SK-MEL-5 (cell line): Measurements from ENCODE around the gene ENG. TPM values are rescaled to one million over a fixed set of nuclear protein-coding genes. Genes with fewer than 3 reads are reported as not detected.
"Not testable (repeated sequence)": the region's sequence is repeated elsewhere in the genome, so short reads cannot be mapped to it uniquely, and the experiment has no call there.

Experiments
- DNase-seq: peaks from one replicate; pipeline ENCODE4 v3.0.0-alpha.2; 2016; ENCODE audit warnings: low read depth, low spot score
- in situ Hi-C: cut with HindIII; loops from 2 replicates; pipeline ENCODE4 v1.10.0; 2016; ENCODE audit warnings: low sequenced_read_pairs, high pct_unique_total_duplicates, low pct_unique_long_range_greater_than_20kb
- total RNA-seq: library from RNA; depleted of rRNA; stranded (reverse); fragments of >200 nt; shearing (Covaris generic); gene quantifications from 2 replicates; pipeline ENCODE4 v1.2.3, GENCODE V29; 2014

The ENG gene
- total RNA-seq, 1 experiment from 2014 or later, result 3.7 TPM

DNA sequence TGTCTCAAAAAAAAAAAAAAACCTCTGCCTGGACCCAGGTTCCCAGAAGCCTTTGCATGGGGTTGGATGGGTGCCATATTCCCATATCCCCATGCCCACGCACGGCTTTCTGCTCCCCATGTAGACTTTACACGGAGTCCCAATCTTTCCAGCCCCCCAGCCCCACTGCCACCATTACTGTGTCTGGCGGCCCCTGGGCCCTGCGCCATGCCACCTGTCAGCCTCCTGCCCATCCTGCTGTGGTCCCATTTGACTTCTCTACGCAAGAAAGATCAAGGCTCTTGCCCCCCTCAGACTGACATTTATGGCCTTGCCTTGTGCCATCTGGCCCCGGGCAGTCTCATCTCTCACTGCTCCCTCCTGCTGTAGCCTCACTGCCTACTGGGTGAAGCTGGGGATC, 29.5 kb upstream of the ENG start:
- in situ Hi-C loops, result no loop called here
- DNase-seq, result no peak

GRCh38 chr9:127881715-127882114, 27.3 kb upstream of the ENG start:
- DNase-seq, in situ Hi-C loops: not testable (repeated sequence)

DNA sequence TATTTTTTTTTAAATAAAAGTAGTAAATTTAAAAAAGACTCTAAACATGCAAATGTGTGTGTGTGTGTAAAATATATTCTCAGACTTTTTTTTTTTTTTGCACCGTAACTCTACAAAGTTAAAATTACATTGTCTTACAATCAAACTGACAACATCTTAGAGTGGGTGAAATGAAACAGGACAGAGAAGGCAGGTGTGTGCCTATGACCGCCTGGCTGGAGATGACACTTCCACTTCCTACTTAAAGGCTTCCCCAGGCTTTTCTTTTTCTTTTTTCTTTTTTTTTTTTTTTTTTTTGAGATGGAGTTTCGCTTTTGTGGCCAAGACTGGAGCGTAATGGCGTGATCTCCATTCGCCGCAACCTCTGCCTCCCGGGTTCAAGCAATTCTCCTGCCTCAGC, 25.7 kb upstream of the ENG start:
- DNase-seq, result no peak
- in situ Hi-C loops, result no loop called here

- no peak for DNase-seq
- in situ Hi-C loops, result no loop called here
These were observed 24.4 kb upstream of the ENG start for GRCh38 chr9:127878652-127879390.

- no peak for DNase-seq
- in situ Hi-C loops, result no loop called here
These were observed 23.7 kb upstream of the ENG start for GRCh38 chr9:127878001-127878651.

DNA sequence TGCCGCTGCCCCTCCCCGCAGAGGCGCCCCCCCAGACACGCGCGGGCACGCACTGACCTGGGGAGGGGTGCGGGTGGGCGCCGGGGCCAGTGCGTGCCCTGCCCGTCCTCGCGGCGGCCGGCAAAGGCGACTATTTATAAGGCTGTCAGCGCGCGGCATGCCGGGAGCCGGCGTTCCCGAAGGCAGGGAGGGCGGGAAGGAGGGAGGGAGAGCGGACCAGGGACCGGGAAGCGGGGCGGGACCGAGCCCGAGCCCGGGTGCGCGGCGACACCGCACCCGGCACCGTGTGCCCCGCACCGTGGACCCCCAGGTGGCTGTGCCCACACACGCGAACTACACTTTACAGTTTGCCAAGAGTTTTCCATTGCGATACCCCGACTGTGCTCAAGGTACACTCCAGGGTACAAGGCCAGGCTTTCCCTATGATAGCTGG, 23.1 kb upstream of the ENG start, which contains the start of gene AK1:
TSS of gene AK1 (minus strand) at position 110 of the 433 bp plus-strand sequence. CDS start 3,058 bp downstream, outside the sequence.
- in situ Hi-C loops, result no loop called here
- peak; percentile 61 for DNase-seq

DNA sequence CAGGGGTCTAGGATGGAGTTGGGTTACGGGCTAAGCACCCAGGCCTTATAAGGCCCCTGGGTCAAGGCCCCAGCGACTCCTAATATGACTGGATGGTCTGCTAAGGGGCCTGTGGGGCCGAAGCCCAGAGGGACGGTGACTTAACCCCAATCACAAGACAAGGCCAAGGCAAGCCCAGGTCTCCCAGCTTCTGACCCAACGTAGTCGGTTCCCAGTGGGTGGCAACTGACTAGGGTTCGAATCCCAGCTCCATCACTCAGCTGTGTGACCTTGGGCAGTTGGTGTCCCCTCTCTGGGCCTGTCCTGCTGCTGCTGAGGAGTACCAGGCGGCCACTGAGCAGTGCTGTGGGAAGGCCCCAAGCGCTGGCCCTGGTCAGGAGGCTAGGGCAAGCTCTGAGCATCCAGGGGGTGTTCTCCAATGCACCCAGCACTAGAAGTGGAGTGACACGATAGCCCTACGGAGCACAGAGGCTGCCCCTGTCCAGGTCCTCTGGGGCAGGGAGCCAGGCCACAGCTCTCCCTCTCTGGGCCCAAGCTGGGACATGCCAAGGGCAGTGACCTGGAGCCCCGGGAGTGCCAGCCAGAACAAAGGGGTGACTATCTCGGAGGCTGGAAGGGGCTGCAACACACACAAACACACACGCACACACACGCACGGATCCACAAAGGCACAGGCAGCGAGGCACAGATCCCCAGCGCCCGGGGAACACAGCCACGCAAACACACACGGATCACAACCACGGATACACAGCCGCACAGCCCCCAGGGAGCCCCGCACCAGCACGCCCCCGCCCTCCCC, 22.5 kb upstream of the ENG start:
- in situ Hi-C loops, result no loop called here

GRCh38 chr9:127876026-127876763, 21.7 kb upstream of the ENG start:
- DNase-seq, result no peak
- in situ Hi-C loops, result no loop called here

More for the DNA sequence above, 22.5 kb upstream of the ENG start:
- DNase-seq, result no peak

DNA sequence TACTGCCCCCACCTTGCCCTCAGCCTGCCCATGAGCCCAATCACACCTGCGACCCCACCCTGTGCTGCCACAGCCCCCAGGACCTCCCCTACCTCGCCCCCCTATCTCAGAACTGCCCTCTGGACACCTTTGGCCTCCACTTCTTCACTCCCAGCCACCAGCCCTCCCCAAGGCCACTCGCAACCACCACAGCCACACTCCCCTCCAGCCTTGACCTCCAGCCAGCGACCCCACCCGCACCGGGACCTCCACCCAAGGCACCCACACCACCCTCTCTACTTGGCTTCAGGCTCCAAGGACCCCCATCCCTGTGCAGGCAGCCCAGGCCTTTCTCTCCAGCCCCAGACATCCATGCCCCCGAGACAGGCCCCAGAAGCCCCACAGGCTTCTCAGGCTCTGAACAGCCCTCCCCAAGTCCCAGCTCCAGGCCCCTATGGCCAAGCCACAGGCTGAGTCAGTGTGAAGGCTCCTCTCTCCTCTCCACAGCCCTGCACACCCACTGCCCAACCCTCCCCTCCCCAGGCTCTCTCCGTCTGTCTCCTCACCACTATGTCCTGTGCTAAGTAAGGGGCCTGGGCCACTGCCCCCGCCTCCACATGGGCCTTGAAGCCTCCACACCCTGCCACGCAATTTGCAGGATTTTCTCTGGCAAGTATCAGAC, 21.0 kb upstream of the ENG start:
- in situ Hi-C loops, result no loop called here
- DNase-seq, result no peak

DNA sequence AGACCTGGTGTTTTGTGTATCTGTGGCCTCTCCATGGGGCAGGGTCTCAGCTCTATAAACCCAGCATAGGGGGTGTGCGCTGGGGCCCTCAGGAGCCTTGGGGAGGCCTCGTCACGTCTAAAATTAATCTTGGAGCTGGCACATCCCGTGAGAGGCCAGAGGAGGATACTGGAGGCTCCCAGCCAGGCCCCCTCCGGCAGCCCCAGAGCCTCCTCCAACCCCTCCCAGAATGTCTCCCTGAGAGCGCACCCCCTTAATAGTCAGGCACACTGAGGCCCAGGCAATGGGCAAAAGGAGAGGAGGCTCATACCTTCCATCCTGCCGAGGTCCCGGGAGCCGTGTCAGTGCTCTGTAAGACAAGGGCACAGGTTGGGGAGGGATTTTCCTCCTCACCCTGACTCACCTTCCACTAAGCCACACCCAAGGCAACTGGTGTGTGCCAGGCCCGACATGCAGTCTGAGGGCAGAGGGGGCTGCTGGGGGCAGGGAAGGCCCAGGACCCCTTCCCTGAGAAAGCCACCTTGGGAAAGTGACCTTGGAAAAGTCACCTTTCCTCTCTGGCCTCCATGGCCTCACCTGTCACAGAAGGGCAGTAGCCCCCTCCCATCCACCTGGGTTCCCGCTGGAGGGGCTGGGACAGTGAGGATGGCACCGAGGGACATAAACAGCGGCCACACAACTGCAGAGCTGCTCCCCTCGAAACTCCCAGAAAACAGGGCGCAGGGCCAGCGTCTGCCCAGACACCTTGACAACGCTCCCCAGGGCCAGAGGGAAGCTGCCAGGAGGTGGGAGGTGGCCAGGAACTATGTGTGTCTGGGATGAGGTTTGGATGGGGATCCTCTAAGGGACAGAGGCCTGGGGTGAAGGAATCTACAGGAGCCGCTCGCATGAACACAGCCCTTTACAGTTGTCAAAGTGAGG, 20.1 kb upstream of the ENG start:
- in situ Hi-C loops, result no loop called here
- DNase-seq, result no peak

GRCh38 chr9:127873886-127874285, 19.4 kb upstream of the ENG start:
- in situ Hi-C loops, result no loop called here
- DNase-seq, result no peak

DNA sequence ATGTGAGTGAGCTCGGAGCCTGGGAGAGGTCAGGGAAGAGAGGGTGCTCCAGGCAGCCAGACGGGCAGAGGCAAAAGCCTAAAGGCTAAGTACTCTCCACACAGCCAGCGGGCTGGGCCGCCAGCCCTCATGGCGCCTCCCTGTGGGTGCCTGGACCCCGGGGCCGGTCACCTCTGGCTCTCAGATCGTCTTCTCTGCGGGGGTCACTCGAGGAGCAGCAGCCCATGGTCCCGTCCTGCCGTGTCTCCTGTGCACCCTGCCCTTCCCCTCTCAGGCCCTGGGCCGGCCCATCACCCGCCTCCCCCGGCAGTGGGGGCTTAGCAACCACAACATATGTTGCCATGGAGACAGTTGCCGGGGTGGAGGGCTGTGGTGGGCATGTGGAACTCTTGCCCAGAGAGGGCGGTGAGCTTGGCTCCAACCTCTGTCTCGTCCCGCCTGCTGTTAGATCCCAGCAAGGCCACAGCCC, 18.8 kb upstream of the ENG start:
- no peak for DNase-seq
- in situ Hi-C loops, result no loop called here

DNA sequence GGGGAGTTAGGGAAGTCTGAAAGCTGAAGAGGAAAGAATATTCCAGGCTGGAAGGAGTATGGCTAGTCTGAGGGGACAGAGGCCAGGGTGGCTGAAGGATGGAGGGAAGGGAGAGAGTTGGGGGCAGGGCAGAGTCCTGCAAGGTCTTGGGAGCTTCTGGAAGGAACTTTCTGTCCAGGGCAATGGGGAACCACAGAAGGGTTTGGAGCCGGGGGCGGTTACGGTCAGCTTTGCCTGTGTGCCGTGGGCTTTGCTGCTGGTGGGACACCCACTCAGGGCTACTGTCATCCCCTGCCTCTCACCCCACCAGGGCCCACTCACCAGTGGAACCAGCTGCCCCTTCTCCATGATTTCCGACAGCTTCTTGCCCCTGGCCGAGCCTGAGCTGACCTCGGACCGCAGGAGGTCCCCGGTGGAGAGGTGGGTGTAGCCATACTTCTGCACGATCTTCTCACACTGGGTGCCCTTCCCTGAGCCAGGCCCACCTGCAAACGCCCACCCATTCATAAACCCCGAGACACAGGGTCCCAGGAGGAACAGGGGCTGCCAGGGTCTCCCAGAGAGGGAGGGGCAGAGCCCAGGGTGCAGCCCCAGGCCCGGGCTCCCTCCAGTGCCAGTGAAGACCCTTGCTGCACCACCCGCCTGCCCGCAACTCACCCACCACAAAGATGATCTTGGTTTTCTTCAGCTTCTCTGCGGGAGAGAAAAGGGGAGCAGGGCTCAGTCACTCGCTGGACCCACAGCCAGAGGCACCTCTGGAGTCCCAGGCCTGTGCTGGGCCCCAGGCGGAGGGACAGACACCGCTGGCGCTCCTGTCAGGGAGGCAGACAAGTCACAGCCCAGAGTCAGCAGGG, 18.1 kb upstream of the ENG start:
- no peak for DNase-seq
- in situ Hi-C loops, result no loop called here

GRCh38 chr9:127871531-127871930, 17.1 kb upstream of the ENG start:
- in situ Hi-C loops, result no loop called here
- DNase-seq, result no peak

GRCh38 chr9:127870887-127871286, 16.4 kb upstream of the ENG start:
- DNase-seq, result no peak
- in situ Hi-C loops, result no loop called here
